ENCODE measurements around the gene AP4M1.
A peak's percentile ranks its signal among the peaks of the same experiment; 100 is the strongest.
"Not testable (repeated sequence)": the region's sequence is repeated elsewhere in the genome, so short reads cannot be mapped to it uniquely, and the experiment has no call there.

AP4M1 gene

DNA sequence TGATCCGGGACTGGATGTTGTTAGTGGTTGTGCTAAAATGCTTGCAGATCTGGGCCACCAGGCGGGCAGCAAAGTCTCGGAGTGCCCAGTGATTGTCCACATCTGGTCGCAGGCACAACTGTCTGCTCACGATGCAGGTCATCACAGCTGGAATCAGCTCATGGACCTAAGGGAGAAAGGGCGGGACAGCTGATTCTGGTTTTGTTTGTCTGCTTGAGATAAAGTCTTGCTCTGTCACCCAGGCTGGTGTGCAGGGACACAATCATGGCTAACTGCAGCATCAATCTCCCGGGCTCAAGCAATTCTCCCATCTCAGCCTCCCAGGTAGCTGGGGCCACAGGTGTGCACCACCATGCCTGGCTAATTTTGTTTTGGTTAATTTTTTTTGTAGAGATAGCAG is 9.7 kb downstream of the AP4M1 start:
- DNase-seq: no peak

DNA sequence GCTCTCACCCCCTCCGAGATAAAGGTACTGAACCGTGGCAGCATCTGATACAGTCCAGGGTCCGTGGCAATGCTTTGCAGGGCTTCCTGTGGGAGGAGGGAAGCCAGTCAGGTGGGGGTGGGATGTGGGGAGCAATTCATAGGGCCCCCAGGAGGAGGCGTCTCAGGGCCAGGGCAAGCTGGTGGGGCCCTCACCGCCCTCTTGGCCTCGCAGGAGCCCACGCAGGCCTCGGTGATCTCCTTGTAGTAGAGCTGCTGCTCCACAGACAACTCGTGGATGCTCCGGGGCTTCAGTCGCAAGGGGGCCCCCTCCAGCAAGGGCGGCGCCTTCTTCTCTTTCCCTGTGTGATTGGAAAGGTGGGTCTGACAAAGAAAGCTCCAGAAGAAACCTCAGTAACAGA is 10.5 kb downstream of the AP4M1 start:
- no peak for DNase-seq

DNA sequence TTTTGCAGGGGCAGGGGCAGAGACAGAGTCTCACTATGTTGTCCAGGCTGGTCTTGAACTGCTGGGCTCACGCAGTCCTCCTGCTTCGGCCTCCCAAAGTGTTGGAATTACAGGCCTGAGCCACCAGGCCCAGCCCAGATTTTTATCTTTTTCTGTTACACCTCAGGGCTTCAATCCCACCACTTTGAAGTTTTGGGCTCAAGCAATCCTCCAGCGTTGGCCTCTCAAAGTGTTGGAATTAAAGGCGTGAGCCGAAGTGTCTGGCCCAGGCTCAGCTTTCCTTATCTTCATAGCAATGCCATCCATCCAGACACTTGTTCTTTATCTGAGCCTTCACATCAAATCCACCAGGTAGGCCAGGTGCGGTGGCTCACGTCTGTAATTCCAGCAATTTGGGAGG is 13.6 kb downstream of the AP4M1 start:
- DNase-seq: no peak

DNA sequence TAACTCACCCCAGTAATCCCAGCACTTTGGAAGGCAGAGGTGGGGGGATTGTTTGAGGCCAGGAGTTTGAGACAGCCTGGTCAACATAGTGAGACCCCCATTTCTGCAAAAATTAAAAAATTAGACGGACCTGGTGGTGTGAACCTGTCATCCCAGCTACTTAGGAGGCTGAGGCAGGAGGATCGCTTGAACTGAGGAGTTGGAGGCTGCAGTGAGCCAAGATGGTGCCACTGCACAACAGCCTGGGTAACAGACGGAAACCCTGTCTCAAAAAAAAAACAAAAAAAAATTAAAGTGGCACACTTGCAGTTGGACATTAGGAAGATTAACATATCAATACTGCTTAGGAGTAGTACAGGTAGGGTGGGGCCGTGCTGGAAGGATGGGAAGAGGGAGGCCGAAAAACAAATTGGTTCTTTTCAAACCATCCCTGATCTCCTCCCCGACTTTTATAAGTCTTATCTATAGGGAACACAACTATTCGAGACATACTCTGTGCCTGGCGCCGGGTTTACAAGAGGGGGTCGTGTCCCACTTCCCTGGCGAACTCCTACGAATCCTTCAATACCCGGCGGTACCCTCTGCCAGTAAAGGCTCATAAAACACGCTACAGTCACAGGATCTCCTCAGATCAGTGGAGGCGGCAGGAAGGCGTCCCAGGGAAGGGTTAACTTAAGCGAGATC is 17.1 kb downstream of the AP4M1 start:
- no peak for DNase-seq

DNA sequence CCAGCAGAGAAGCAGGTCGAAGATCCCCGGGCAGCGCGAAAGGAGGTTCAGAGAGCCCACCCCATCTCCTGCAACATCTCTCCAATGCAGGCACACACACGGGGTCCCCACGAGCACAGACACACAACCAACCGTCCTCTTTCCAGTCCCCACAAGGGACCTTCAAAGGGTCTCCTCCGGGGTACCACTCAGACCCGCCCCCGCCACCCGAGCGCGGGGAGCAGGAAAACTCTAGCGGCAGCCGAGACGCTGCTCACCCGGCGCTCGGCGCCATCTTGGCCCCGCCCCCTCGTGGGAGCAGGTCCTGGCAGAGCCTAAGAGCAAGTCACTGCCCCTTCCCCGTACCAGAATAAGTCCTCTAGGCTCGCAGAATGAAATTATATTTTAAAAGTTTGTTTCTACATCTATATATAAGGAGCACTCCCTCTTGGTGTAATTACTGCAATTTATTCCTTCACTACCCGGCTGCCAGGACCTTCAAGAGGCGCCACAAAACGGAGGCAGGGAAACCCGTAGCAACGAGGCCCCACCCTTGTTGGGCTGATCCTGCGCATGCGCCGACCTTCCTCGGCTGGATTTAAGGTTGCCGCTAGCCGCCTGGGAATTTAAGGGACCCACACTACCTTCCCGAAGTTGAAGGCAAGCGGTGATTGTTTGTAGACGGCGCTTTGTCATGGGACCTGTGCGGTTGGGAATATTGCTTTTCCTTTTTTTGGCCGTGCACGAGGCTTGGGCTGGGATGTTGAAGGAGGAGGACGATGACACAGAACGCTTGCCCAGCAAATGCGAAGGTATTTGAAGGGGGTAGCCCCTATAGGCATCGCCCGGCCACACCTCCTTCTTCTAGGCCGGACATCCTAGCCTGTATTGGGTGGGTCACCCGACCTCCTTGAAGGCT is 17.9 kb downstream of the AP4M1 start, which contains the start of the genes CNPY4 and TAF6:
Gene CNPY4 (plus strand): TSS at position 563 of the 898 bp plus-strand sequence. CDS start 111 bp downstream, at position 674.
Gene TAF6 (minus strand): TSS at position 287 of the 898 bp plus-strand sequence. CDS start 5,149 bp downstream, outside the sequence.
- DNase-seq: peak; percentile 95

DNA sequence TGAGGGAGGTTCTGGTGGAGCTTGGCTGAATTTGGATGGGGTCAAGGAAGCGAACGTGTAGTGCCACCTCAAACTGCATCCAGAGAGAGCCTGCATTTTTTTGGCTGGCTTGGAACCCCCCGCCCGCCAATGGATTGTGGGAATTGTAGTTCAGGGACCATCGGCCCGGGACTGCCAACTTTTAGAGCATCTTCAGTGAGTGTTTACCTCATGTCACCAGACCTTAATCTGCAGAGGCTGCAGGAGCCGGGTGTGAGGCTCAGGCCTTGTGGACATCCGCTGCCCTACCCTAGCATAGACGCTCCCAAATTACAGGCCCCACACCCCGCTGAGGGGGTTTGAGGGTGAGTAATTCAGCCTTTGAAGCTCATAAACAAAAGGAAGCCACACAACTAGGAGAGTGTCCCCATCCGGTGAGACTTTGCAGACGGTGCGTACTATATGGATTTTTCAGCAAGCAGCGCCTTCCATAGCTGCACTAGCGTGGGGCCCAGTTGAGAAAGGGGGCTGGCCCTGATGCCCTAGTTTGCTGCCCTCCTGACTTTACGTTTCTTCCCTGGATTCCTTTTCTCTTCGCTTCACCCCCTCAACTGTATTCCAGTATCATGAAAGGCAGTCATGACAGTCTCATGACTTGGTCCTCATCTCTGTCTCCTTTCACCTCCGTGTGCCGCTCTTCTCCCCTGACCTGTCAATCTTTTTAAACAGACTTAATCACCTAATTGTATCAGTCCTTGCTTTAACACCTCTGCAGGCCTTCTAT is 18.7 kb downstream of the AP4M1 start:
- DNase-seq: peak; percentile 76

DNA sequence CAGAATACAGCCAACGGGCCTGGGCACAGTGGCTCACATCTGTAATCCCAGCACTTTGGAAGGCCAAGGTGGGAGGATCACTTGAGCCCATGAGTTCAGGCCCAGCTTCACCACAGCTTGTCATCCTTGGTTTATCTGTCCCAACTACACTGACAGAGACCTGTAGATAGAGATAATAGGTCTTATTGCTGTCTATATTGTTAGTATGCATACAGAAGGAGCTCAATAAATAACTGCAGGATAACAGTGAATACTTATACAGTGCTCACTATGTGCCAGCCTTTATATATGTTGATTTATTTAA is 19.2 kb downstream of the AP4M1 start:
- no peak for DNase-seq

DNA sequence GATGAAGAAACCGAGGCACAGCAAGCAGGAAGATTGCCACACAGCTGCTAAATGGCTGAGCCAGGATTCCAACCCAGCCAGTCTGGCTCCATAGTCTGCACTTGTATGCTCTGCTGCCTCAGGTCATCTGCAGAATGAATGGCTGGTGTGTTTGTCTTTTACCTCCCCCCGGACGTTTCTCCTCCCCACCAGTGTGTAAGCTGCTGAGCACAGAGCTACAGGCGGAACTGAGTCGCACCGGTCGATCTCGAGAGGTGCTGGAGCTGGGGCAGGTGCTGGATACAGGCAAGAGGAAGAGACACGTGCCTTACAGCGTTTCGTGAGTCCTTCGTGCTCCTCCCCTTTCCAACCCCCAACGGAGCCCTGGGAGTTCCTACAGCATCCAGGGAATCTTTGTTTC is 20.6 kb downstream of the AP4M1 start:
- DNase-seq: no peak

DNA sequence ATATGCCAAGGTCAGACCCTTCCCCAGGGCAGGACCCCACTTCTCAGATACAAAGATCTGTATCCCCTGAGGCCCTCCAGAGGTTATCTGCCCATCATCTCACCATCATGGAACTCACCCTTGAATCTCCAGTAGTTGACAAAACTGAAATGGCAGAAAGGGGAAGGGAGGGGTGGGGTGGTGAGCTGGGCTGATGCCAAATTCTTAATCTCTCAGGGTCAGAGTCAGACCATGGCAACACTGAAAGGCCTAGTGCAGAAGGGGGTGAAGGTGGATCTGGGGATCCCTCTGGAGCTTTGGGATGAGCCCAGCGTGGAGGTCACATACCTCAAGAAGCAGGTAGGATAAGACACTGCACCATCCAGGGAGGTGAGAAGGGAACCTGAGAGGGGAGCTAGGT is 21.1 kb downstream of the AP4M1 start:
- no peak for DNase-seq

DNA sequence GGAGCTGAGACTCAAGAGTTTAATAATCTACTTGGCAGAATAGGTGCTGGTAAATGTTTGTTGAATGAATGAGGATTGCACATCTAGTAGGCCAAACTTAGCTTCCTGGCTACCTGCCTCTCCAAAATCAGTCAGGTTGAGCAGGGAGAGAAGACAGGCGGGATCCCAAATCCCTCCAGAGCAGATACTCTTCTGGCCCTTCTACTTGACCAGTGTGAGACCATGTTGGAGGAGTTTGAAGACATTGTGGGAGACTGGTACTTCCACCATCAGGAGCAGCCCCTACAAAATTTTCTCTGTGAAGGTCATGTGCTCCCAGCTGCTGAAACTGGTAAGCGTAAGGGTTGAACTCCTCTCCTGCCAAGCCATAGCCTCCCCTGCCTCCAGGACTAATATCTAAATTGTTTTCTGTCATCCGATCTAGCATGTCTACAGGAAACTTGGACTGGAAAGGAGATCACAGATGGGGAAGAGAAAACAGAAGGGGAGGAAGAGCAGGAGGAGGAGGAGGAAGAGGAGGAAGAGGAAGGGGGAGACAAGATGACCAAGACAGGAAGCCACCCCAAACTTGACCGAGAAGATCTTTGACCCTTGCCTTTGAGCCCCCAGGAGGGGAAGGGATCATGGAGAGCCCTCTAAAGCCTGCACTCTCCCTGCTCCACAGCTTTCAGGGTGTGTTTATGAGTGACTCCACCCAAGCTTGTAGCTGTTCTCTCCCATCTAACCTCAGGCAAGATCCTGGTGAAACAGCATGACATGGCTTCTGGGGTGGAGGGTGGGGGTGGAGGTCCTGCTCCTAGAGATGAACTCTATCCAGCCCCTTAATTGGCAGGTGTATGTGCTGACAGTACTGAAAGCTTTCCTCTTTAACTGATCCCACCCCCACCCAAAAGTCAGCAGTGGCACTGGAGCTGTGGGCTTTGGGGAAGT is 23.1 kb downstream of the AP4M1 start:
- DNase-seq: no peak

DNA sequence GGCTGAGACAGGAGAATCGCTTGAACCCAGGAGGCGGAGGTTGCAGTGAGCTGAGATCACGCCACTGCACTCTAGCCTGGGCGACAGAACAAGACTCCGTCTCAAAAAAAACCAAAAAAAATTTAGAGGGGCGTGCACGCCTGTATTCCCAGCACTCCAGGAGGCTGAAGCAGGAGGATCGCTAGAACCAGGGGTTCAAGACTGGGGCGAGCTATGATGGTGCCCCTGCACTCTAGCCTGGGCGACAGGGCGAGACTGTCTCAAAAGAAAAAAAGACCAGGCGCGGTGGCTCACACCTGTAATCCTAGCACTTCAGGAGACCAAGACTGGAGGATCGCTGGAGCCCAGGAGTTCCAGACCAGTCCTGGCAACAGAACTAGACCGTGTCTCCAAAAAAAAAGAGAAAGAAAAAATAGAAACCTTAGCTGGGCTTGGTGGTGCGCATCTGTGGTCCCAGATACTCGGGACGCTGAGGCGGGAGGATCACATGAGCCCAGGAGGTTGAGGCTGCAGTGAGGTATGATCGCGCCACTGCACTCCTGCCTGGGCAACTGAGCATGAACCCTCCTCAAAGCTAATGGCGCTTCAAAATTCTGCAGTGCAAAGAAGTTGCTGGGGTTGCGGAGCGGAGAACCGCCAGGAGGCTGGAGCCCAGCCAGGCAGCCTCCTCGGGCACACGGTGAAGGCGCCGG is 24.9 kb downstream of the AP4M1 start:
- DNase-seq: no peak

DNA sequence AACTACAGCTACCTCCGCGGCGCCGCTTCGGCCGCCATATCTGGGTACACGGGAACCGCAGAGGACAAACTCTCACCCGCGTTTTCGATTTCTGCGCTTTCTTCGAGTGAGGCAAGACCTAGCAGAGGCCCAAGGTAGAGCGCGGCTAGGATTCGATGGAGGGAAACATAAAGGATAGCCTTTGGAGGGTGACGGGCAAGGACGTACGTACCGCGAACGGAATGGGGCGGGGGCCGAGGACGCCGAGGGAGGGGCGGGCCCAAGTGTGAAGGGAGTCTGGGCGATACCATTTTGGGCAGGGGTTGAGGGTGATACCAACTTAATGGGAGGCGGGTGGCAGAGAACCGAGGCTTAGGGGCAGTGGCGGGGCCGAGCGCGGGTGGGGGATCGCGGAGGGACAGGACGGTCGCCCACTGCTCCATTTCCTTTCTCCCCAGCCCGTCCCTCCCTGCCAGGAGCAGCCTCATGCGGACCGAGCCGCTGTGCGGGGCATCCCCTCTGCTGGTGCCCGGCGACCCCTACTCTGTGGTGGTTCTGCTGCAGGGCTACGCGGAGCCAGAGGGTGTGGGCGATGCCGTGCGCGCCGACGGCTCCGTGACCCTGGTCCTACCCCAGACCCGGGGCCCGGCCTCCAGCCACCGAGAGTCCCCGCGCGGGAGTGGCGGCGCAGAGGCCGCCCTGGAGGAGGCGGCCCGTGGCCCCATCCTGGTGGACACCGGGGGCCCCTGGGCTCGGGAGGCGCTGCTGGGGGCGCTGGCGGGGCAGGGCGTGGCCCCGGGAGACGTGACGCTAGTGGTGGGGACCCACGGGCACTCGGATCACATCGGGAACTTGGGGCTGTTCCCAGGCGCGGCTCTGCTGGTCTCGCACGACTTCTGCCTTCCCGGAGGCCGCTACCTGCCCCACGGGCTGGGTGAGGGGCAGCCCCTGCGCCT is 25.8 kb downstream of the AP4M1 start, which contains the start of gene MBLAC1:
Gene MBLAC1 (plus strand): TSS at position 37 of the 935 bp plus-strand sequence. CDS start 429 bp downstream, at position 466.
- peak; percentile 94 for DNase-seq

DNA sequence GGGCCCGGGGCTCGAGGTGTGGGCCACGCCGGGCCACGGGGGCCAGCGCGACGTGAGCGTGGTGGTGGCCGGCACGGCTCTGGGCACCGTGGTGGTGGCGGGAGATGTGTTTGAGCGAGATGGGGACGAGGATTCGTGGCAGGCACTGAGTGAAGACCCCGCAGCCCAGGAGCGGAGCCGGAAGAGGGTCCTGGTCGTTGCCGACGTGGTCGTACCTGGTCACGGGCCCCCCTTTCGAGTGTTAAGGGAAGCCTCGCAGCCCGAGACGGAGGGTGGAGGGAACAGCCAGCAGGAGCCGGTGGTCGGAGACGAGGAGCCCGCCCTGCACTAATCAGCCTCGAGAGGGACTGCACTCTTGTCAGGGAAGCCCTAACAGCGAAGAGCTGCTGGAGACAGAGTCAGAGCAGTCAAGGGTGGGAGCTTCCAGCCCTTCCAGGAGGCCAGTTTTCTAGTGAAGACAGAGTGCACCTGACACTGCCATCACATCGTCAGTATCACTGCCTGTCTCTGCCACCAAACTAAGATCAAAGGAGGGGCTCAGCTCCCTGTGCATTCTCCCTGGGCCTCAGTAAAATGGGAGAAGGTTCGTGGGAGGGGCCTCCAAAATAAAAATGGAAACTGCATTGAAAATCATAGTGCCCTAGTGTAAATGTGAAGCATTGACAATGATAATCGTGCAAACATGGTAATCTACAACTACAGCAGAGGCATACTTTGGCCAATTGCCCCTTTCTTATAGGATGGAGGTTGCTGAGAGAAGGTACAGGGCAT is 26.6 kb downstream of the AP4M1 start:
- no peak for DNase-seq

DNA sequence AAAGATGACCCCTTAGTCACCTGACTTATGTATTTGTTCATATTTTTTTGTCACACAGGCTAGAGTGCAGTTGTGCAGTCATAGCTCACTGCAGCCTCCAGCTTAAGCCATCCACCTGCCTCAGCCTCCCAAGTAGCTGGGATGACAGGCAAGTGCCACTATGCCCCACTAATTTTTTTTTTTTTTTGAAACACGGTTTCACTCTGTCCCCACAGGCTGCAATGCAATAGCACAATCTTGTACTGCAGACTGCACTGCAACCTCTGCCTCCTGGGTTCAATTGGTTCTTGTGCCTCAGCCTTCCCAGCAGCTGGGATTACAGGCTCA is 27.2 kb downstream of the AP4M1 start:
- no peak for DNase-seq

DNA sequence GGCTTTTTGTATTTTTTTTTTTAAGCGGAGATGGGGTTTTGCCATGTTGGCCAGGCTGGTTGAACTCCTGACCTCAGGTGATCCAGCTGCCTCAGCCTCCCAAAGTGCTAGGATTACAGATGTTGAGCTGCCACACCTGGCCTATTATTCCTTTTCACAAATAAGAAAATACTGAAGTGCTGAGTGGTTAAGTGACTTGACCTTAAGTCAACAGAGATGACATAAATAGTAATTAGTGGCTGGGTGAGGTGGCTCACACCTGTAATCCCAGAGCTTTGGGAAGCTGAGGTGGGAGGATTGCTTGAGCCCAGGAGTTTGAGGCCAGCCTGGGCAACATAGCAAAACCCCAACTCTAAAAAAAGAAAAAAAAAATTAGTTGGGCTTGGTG is 28.8 kb downstream of the AP4M1 start:
- DNase-seq: not testable (repeated sequence)

DNA sequence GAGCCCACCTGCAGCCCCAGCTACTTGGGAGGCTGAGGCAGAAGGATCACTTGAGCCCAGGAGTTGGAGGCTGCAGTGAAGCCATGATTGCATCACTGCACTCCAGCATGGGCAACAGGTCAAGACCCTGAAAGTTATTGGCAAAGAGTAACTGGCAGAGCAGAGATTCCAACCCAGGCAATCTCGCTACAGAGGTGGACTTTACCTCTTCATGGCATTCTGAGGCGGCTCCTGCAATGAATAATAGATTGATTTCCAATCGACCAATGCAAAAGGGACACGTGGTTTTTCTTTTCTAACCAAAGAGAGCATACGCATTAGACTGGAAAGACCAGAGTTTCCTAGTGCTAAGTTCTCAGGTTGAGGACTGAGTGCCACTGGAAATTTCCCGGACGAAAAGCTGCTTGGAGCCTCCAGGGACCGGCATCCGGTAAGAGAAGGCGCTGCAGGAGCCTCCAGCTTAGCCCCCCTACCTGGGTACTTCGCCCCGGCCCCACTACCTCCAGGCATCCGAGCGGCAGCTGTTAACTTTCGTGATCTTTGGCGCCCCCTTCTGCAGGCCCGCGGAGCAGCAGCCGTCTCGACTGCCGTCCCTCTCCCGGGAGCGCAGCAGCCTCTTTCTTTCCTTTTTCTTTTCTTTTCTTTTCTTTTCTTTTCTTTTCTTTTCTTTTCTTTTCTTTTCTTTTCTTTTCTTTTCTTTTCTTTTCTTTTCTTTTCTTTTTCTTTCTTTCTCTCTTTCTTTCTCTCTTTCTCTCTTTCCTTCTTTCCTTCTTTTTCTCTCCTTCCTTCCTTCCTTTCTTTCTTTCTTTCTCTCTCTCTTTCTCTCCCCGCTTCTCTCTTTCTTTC is 29.4 kb downstream of the AP4M1 start:
- DNase-seq: peak; percentile 85

DNA sequence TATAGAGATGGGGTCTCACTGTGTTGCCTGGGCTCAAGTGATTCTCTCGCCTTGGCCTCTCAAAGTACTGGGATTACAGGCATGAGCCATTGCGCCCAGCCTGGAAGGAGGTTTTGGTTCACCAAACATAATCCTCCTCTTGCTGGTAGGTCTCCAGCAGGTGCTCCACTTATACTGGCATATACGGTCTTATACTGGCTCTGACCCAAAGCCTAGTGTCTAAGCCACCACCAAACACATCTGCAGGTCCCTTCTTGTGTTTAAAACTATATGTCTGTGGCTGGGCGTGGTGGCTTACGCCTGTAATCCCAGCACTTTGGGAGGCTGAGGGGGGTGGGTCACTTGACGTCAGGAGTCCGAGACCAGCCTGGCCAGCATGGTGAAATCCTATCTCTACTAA is 30.7 kb downstream of the AP4M1 start:
- no peak for DNase-seq

DNA sequence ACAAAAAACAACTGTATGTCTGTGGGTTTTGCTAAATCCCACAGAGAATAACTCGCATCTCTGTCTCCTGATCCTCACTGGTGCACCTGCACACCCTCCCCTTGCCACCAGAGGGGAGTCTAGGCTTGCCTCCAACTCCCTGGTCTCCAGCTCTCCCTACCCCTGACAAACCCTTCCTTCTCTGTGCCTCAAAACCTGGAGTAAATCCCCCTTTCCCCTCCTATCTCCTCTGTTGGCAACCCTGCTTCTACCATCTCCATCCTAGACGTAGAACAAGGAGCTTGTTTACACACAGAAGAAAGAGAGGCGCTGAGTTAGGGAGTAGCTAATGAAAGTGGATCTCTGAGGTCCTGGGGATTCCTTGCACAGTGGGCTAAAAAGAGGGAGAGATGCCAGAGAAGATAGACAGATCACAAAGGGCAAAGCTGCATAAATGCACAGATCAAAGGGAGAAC is 31.3 kb downstream of the AP4M1 start:
- DNase-seq: peak; percentile 76
